Dermis microvascular lymphatic vessel endothelial cell (primary cell): Measurements from ENCODE around the gene GLYATL2. TPM values are rescaled to one million over a fixed set of nuclear protein-coding genes. Genes with fewer than 3 reads are reported as not detected.

Experiments used
- DNase-seq, 2 donors: peaks; one replicate each; pipeline versions ENCODE4 v3.0.0 to v3.0.0-alpha.2; 2010; ENCODE audit warnings: low read depth in 2 of 2
- total RNA-seq: library from RNA; depleted of rRNA; stranded (reverse); fragments of >200 nt; gene quantifications from 2 replicates; pipeline ENCODE4 v1.2.1, GENCODE V29; 2014

GLYATL2 gene
- total RNA-seq, result under 0.01 and 0.13 TPM in 2 replicates

GRCh38 chr11:58844361-58845005 lies at the start of gene GLYATL2:
TSS of gene GLYATL2 (minus strand) at chr11:58844704. CDS start at chr11:58839612, 5,092 bp downstream.
- no peak for DNase-seq

- no peak for DNase-seq
These were observed 49.4 kb upstream of the GLYATL2 start for GRCh38 chr11:58893899-58894298.

DNA sequence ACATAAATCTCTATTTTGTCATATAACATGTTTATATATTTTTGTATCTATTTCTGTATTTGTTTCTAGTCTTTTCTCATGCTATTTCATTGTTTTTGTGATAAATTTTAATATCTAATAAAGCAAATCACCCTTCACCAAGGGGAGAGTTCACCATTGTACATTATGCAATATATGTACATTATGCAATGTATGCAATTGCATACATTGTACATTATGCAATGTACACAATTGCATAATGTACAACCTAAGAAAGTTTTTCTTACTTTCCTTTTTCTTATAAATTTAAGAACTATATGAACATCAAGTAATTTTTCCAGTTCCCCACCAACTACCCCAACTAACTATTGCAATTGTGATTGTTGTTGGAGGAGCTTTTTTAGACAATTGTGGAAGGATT lies 44.1 kb upstream of the GLYATL2 start:
- DNase-seq, result no peak

- no peak for DNase-seq
These were observed 42.9 kb upstream of the GLYATL2 start for GRCh38 chr11:58887452-58887851.

GRCh38 chr11:58880625-58881024 lies 36.1 kb upstream of the GLYATL2 start:
- no peak for DNase-seq

DNA sequence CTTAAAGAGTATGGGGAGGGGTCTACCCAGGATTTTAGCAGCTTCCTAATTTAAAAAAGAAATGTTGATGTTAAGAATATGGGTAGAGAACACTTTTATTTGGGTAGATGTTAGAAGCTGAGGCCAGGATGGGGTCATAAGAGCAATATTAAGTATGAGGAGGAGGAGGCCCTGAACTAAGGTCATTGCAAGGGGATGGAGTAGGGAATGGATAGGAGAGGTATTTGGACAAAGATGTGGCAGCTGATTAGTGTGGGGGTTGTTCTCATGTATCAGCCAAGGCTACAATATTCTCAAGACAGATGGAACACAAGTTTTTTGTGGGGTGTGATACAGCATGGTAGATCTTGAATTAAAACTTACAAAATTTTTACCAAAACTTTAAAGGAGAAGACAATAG lies 35.7 kb upstream of the GLYATL2 start:
- DNase-seq, result no peak

- DNase-seq, result no peak
These were observed 23.1 kb upstream of the GLYATL2 start for GRCh38 chr11:58867556-58867955.

- DNase-seq, result no peak
These were observed 22.3 kb upstream of the GLYATL2 start for GRCh38 chr11:58866788-58867187.

DNA sequence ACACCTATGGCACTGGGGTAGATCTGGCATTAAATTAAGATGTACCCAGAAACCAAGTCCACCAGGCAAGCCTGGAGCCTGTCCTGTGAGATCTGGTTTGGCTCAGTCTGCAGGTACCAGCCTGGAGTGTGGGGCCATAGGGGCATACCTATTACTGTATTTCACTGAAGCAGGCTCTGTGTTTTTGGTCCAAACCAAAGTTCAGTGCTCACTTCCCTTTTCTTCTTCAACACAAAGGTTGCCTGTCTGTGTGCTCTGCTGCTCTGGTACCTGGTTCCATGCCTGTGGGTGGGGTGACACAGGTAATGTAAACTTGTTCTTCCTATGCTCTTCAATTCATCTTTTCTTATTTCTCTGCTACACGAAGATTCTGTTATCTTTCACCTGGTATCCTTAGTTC lies 19.8 kb upstream of the GLYATL2 start:
- no peak for DNase-seq

DNA sequence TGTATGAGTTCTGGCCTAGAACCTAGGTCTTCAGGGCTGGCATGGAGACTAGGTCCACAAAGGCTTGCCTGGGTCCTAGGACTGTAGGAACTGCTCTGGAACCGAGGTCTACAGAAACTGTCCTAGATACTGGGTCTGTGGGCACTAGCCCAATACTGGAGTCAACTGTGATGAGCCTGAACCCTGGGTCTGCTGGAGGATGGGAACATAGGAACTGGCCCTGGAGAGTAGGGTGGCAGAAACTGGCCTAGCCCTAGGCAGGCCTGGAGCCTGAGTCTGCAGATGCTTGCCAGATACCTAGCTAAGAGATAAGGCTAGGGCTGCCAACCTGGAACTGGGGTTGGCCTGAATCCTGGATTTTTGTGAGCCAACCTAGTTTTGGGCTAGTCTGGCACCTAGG lies 19.2 kb upstream of the GLYATL2 start:
- no peak for DNase-seq

DNA sequence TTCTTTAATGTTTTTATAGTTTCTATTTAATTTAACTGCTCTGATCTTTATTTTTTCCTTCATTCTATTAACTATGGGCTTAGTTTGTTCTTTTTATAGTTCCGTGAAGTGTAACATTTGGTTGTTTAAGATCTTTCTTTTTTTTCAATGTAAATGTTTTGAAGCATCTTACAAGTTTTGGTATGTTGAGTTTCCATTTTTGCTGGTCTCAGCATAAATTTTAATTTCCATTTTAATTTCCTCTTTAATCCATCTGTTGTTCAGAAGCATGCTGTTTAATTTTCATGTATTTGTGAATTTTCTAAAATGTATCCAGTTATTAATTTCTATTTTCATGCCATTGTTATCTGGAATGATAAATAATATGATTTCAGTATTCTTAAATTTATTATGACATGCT lies 17.0 kb upstream of the GLYATL2 start:
- no peak for DNase-seq

DNA sequence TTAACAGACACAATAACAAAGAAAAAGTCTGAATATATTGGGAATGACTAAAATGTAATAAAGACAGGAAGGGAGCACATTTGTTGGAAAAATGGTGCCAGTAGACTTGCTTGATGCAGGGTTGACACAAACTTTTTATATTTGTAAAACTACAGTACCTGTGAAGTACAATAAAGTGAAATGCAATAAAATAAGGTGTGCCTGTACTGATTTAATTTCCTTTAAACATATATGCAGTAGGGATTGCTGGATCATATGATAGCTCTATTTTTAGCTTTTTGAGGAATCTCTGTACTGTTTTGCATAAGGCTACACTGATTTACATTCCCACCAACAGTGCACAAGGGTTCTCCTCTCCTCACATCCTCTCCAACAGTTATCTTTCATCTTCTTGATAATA lies 12.3 kb upstream of the GLYATL2 start:
- DNase-seq, result no peak

GRCh38 chr11:58845386-58845785 lies 882 bp upstream of the GLYATL2 start:
- no peak for DNase-seq

DNA sequence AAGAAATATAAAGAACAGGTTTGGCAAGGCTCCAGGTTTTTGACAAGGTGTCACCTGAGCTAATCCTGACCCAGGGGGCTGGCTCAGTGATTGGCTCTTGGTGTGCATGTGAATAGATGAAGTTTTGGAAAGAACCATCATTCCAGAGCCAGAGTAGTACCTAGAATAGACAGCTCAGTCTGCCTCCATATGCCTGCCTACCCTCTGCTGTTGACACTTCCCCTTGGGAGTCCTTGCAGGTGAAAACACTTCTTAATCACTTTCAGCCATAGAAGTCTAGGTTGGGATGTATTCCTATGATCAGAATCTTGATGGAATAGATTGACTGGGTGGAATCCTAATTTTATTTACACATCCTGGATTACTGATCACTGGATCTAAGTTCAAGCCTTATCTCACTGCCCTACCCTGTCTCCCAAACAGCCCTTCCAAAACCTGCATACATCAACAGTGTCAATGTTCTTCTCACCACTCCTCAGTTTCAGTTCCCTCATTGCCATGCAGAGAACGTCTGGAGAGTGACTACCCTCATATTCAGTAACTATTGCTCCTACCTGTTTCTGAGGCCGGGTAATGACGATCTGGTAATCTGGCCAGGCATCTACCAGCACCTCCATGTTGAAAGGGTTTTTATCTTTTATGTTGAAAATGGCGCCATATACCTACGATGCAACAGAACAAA lies 6.7 kb downstream of the GLYATL2 start:
- DNase-seq, result no peak

DNA sequence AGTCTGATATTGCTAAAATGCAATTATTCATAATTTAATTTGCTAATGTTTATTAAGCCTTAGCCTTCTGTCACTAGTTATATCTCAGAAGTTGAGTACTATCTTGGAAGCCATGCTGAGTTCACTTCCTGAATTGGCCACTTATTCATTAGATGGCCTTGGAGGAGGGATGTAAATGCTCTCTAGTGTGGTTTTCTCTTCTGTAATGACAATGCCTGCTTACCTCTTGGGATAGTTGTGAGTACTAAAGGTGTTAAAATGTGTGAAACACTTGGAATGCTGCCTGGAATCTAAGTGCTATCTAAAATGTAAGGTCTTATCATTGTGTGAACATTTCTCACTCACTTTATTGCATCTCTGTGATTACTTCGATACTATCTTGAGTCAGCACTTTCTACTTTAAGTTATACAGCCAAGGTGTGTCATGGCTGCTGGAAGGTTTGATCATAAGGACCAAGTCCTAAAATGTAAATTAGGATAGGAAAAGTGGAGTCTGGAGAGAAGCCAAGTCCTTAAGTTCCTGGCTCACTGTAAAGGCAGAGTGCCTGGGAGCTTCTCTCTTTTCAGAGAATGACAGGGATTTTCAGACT lies 12.4 kb downstream of the GLYATL2 start:
- DNase-seq, result no peak

DNA sequence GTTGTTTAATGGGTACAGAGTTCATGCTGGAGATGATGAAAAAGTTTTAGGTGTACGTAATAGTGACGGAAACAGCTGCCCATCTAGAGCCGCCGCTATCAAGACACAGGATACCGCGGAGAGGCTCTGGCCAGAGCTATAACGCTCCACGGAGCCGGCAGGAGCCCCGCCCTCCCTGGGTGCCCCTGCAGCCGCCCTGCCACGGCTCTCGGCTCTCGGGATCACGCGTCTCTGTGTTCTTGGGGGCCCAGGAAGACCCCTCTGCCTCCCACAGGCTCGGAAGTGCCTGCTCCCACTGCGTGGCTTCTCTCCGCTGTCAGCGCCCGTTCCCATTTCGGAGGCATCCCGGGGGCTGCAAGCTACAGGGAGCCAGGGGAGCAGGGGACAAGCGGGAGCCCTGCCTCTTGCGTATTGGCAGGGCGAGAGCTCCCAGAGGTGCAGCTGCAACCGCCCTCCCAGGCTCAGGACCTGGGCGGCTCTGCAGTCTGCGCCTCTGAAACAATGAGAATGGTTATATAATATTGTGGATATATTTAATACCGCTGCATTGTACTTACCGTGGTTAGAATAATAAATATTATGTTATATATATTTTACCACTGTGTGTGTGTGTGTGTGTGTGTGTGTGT lies 13.7 kb downstream of the GLYATL2 start:
- DNase-seq, result no peak

DNA sequence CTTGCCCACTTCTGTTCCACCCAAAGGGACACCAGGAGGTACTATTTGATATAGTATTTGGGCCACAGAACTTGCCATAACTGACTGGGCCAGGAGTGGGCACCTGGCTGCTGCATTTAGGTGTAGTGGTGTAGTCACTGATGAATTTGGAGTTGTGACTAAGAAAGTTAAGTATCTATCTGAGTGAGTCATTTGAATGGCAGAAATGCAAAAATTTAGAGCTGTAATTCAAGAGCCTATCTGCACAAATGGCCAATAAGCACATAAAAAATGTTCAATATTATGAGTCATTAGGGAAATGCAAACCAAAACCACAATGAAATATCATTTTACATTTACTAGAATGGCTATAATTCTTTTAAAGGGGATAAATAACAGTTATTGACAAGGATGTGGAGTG lies 14.7 kb downstream of the GLYATL2 start:
- DNase-seq, result no peak

DNA sequence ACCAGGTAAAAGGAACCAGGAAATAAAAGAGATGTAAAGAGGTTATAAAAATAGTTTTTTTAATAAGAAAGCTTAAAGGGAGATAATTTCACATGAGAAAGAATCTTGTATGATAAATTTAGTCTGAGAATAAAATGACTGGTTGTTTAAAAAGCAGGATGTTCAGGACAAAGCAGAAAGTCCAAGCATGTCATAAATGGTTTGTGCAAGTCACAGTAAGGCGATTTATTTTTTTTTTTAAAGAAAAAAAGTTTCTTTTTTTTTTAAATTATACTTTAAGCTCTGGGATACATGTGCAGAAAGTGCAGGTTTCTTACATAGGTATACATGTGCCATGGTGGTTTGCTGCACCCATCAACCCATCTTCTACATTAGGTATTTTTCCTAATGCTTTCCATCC lies 30.8 kb downstream of the GLYATL2 start:
- no peak for DNase-seq

GRCh38 chr11:58811499-58811898 lies 33.0 kb downstream of the GLYATL2 start:
- no peak for DNase-seq

DNA sequence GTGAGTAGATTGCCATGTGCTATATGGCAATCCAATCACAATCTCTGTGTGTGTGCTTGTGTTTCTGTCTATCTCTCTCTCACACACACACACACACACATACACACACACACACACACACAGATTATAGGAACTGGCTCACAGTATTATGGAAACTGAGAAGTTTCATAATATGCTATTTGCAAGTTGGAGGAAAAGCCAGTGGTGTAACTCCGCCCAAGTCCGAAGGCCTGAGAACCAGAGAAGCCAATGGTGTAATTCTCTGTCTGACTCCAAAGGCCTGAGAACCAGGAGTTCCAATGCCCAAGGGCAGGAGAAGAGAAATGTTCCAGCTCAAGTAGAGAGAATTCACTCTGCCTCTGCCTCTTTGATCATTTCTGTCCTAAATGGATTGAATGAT lies 37.2 kb downstream of the GLYATL2 start:
- no peak for DNase-seq

DNA sequence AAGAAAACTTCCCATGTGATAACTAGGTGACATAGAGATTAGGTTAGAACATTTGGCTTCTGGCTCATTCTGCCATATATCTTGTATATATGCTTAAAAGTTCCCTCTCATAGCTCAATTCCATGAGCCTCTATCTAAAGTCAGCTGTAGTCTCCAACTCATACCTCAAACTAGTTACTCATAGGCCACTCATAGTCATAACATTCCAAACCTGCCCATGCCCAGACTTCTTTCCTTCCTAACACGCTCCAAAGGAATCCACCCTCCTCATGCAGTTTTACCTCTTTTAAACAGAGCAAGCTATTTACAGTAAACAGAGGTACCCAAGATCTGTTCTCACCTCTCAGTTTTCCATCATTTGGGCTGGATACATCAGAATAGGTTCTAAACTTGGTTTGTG lies 39.4 kb downstream of the GLYATL2 start:
- no peak for DNase-seq

DNA sequence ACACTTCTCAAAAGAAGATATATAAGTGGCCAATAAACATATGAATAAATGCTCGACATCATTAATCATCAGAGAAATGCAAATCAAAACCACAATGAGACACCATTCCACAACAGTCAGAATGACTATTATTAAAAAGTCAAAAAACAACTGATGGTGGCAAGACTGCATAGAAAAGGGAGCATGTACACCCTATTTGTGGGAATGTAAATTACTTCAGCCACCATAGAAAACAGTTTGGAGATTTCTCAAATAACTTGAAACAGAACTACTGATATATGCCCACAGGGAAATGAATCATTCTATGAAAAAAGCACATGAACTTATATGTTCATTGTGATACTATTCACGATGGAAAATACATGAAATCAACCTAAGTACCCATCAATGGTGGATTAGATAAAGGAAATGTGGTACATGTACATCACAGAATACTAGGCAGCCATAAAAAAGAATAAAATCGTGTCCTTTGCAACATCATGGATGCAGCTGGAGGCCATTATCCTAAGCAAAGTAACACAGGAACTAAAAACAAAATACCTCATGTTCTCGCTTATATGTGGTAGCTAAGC lies 42.4 kb downstream of the GLYATL2 start:
- DNase-seq, result no peak
